GM21447 (cell line): ENCODE data around the gene PDCL2.

Experiments
- ATAC-seq: cut with Tn5 transposase; IDR thresholded peaks from one replicate; pipeline ENCODE4 v1.9.1; 2021; ENCODE audit not compliant: unreplicated experiment

The PDCL2 gene

GRCh38 chr4:55540271-55540670 is 51.8 kb downstream of the PDCL2 start:
- ATAC-seq, result no peak

- ATAC-seq, result no peak
Observed at GRCh38 chr4:55539658-55540057, 52.4 kb downstream of the PDCL2 start.

- ATAC-seq, result no peak
Observed at GRCh38 chr4:55538531-55538930, 53.5 kb downstream of the PDCL2 start.

- ATAC-seq, result no peak
Observed at GRCh38 chr4:55534306-55534705, 57.7 kb downstream of the PDCL2 start.

GRCh38 chr4:55530691-55531090 is 61.4 kb downstream of the PDCL2 start:
- ATAC-seq, result no peak

GRCh38 chr4:55530167-55530566 is 61.9 kb downstream of the PDCL2 start:
- ATAC-seq, result no peak

GRCh38 chr4:55528491-55528890 is 63.6 kb downstream of the PDCL2 start:
- ATAC-seq, result no peak

GRCh38 chr4:55524844-55525571 is 67.0 kb downstream of the PDCL2 start:
- ATAC-seq, result no peak

GRCh38 chr4:55518442-55518841 is 73.6 kb downstream of the PDCL2 start:
- ATAC-seq, result no peak

GRCh38 chr4:55517526-55518229 is 74.4 kb downstream of the PDCL2 start:
- peak; percentile 65 for ATAC-seq

- ATAC-seq, result no peak
Observed at GRCh38 chr4:55512922-55513571, 79.0 kb downstream of the PDCL2 start.

- no peak for ATAC-seq
Observed at GRCh38 chr4:55512077-55512476, 80.0 kb downstream of the PDCL2 start.

- ATAC-seq, result no peak
Observed at GRCh38 chr4:55510685-55511084, 81.4 kb downstream of the PDCL2 start.

- ATAC-seq, result no peak
Observed at GRCh38 chr4:55509266-55509665, 82.8 kb downstream of the PDCL2 start.

- ATAC-seq, result no peak
Observed at GRCh38 chr4:55507612-55508011, 84.4 kb downstream of the PDCL2 start.
